Liver (tissue), 9 donors: Measurements from ENCODE around the gene BEST1. TPM values are rescaled to one million over a fixed set of nuclear protein-coding genes. Genes with fewer than 3 reads are reported as not detected.

Experiments
- DNase-seq: peaks from one replicate; pipeline ENCODE4 v3.0.0-alpha.2; 2017; ENCODE audit warnings: low spot score
- H3K27ac ChIP-seq, 2 donors: one replicate each; pipeline ENCODE4 v1.7.0; 2013; ENCODE audit warnings: inconsistent platforms in 2 of 2, low read length in 2 of 2, control low read depth in 1 of 2, low read depth in 1 of 2, mild to moderate bottlenecking in 1 of 2
- H3K27me3 ChIP-seq, 4 donors: one replicate each; pipeline versions ENCODE4 v1.6.1 to v1.7.0; 2013; ENCODE audit warnings: low read length in 3 of 4, inconsistent platforms in 1 of 4, mild to moderate bottlenecking in 1 of 4, moderate library complexity in 1 of 4; ENCODE audit not compliant: control insufficient read depth in 4 of 4, insufficient read depth in 4 of 4
- H3K36me3 ChIP-seq, 4 donors: one replicate each; pipeline versions ENCODE4 v1.6.1 to v1.7.0; 2013; ENCODE audit warnings: low read length in 3 of 4, mild to moderate bottlenecking in 3 of 4, low read depth in 1 of 4, moderate library complexity in 1 of 4; ENCODE audit not compliant: control insufficient read depth in 4 of 4, insufficient read depth in 3 of 4
- H3K4me1 ChIP-seq, 4 donors: one replicate each; pipeline versions ENCODE4 v1.6.1 to v1.7.0; 2013; ENCODE audit warnings: low read length in 3 of 4, mild to moderate bottlenecking in 3 of 4, moderate library complexity in 1 of 4; ENCODE audit not compliant: control insufficient read depth in 4 of 4, insufficient read depth in 4 of 4
- H3K4me3 ChIP-seq, 3 donors: one replicate each; pipeline versions ENCODE4 v1.6.1 to v1.7.0; 2013; ENCODE audit warnings: low read length in 3 of 3, control low read depth in 1 of 3, low read depth in 1 of 3, mild to moderate bottlenecking in 1 of 3
- H3K9ac ChIP-seq, 2 donors: one replicate each; pipeline ENCODE4 v1.7.0; 2013; ENCODE audit warnings: low read length in 2 of 2, mild to moderate bottlenecking in 2 of 2, moderate library complexity in 2 of 2, control low read depth in 1 of 2, low read depth in 1 of 2
- H3K9me3 ChIP-seq, 4 donors: one replicate each; pipeline versions ENCODE4 v1.6.1 to v1.7.0; 2013; ENCODE audit warnings: low read length in 3 of 4; ENCODE audit not compliant: control insufficient read depth in 4 of 4
- EGR1 ChIP-seq, 2 donors: IDR thresholded peaks; 2 replicates each; pipeline ENCODE4 v1.6.1; 2016 to 2018; ENCODE audit warnings: antibody characterized with exemption in 2 of 2, low read depth in 2 of 2
- FOXA1 ChIP-seq: IDR thresholded peaks from 2 replicates; pipeline ENCODE4 v1.6.1; 2016; ENCODE audit warnings: antibody characterized with exemption
- FOXA2 ChIP-seq: IDR thresholded peaks from 2 replicates; pipeline ENCODE4 v1.6.1; 2016; ENCODE audit warnings: antibody characterized with exemption
- GABPA ChIP-seq, 2 donors: IDR thresholded peaks in 1 of 2; conservative IDR thresholded peaks in 1 of 2; 2 replicates each; pipeline ENCODE4 v1.6.1; 2016; ENCODE audit warnings: antibody characterized with exemption in 2 of 2, mild to moderate bottlenecking in 1 of 2, moderate library complexity in 1 of 2
- HNF4A ChIP-seq, 2 donors: conservative IDR thresholded peaks; 2 replicates each; pipeline ENCODE4 v1.6.1; 2016; ENCODE audit warnings: antibody characterized with exemption in 2 of 2, mild to moderate bottlenecking in 2 of 2
- HNF4G ChIP-seq: IDR thresholded peaks from 2 replicates; pipeline ENCODE4 v1.6.1; 2016; ENCODE audit warnings: antibody characterized with exemption
- JUND ChIP-seq, 2 donors: IDR thresholded peaks; 2 replicates each; pipeline ENCODE4 v1.6.1; 2016; ENCODE audit warnings: antibody characterized with exemption in 2 of 2
- NR2F2 ChIP-seq: IDR thresholded peaks from 2 replicates; pipeline ENCODE4 v1.6.1; 2016; ENCODE audit warnings: antibody characterized with exemption
- RAD21 ChIP-seq, 2 donors: IDR thresholded peaks; 2 replicates each; pipeline ENCODE4 v1.6.1; 2016; ENCODE audit warnings: antibody characterized with exemption in 2 of 2, mild to moderate bottlenecking in 2 of 2
- RXRA ChIP-seq, 2 donors: IDR thresholded peaks; 2 replicates each; pipeline ENCODE4 v1.6.1; 2017 to 2018; ENCODE audit warnings: antibody characterized with exemption in 2 of 2, mild to moderate bottlenecking in 1 of 2
- SP1 ChIP-seq: IDR thresholded peaks from 2 replicates; pipeline ENCODE4 v1.6.1; 2018; ENCODE audit warnings: antibody characterized with exemption, mild to moderate bottlenecking
- TAF1 ChIP-seq: conservative IDR thresholded peaks from 2 replicates; pipeline ENCODE4 v1.6.1; 2016; ENCODE audit warnings: antibody characterized with exemption, mild to moderate bottlenecking
- YY1 ChIP-seq: IDR thresholded peaks from 2 replicates; pipeline ENCODE4 v1.6.1; 2016; ENCODE audit warnings: antibody characterized with exemption, mild to moderate bottlenecking
- WGBS: extraction: QIAGEN DNeasy Blood & Tissue Kit; methylation state at CpG from one replicate; pipeline ENCODE4 v1.1.7; 2013; 5-methylcytosine and 5-hydroxymethylcytosine counted together
- polyA plus RNA-seq, 2 donors: library from polyadenylated mRNA; stranded (reverse) in 1 of 2; unstranded in 1 of 2; fragments of 200-250 nt in 1 of 2; fragments of >200 nt in 1 of 2; fragmentation: Nextera tagmentation in 1 of 2; extraction: Ambion mirVana in 1 of 2; gene quantifications; one replicate each; pipeline versions ENCODE4 v1.2.1 to v1.2.3, GENCODE V29; 2013 to 2015
- total RNA-seq, 2 donors: library from RNA; depleted of rRNA; stranded (reverse); fragments of >200 nt; gene quantifications; one replicate each; pipeline ENCODE4 v1.2.3, GENCODE V29; 2014
- TF ChIP-seq, protein P1 (sequence below): IDR thresholded peaks from 2 replicates; pipeline ENCODE4 v1.6.1; 2016; ENCODE audit warnings: antibody characterized with exemption, mild to moderate bottlenecking
- TF ChIP-seq, protein P2 (sequence below): IDR thresholded peaks from 2 replicates; pipeline ENCODE4 v1.6.1; 2016; ENCODE audit warnings: antibody characterized with exemption
- TF ChIP-seq, protein P3 (sequence below): IDR thresholded peaks from 2 replicates; pipeline ENCODE4 v1.6.1; 2016; ENCODE audit warnings: antibody characterized with exemption
- TF ChIP-seq, protein P4 (sequence below): fragments of 150-350 bp; IDR thresholded peaks from 2 replicates; pipeline ENCODE4 v1.5.1; 2017; ENCODE audit warnings: improper control_type of control experiment, low read depth, low read length; ENCODE audit not compliant: missing input control
- TF ChIP-seq, protein P5 (sequence below): IDR thresholded peaks from 2 replicates; pipeline ENCODE4 v1.6.1; 2016; ENCODE audit warnings: antibody characterized with exemption
- donor health status: healthy.
- donor health status: healthy.
- donor health status: healthy.
- donor health status: healthy.
- donor health status: healthy.

Gene BEST1
- total and polyA plus RNA-seq, 4 donors: 0.22 to 1.6 (median 1.1) TPM

- TF ChIP-seq, protein P1, sequence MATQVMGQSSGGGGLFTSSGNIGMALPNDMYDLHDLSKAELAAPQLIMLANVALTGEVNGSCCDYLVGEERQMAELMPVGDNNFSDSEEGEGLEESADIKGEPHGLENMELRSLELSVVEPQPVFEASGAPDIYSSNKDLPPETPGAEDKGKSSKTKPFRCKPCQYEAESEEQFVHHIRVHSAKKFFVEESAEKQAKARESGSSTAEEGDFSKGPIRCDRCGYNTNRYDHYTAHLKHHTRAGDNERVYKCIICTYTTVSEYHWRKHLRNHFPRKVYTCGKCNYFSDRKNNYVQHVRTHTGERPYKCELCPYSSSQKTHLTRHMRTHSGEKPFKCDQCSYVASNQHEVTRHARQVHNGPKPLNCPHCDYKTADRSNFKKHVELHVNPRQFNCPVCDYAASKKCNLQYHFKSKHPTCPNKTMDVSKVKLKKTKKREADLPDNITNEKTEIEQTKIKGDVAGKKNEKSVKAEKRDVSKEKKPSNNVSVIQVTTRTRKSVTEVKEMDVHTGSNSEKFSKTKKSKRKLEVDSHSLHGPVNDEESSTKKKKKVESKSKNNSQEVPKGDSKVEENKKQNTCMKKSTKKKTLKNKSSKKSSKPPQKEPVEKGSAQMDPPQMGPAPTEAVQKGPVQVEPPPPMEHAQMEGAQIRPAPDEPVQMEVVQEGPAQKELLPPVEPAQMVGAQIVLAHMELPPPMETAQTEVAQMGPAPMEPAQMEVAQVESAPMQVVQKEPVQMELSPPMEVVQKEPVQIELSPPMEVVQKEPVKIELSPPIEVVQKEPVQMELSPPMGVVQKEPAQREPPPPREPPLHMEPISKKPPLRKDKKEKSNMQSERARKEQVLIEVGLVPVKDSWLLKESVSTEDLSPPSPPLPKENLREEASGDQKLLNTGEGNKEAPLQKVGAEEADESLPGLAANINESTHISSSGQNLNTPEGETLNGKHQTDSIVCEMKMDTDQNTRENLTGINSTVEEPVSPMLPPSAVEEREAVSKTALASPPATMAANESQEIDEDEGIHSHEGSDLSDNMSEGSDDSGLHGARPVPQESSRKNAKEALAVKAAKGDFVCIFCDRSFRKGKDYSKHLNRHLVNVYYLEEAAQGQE: no peak
- TF ChIP-seq HNF4A (conservative IDR thresholded peaks at IDR 0.05) (no peak), RXRA (IDR thresholded peaks at IDR 0.05) (no peak), SP1 (no peak), NR2F2 (no peak), JUND (IDR thresholded peaks at IDR 0.05) (no peak), TAF1 (no peak), FOXA1 (no peak), RAD21 (IDR thresholded peaks at IDR 0.05) (no peak), HNF4G (no peak), FOXA2 (no peak), YY1 (no peak), GABPA (IDR thresholded peaks at IDR 0.05 in 1 of 2, conservative IDR thresholded peaks at IDR 0.05 in 1 of 2) (no peak), EGR1 (IDR thresholded peaks at IDR 0.05; ENCODE audit: low read depth in 2 of 2) (no peak)
- TF ChIP-seq, protein P2, sequence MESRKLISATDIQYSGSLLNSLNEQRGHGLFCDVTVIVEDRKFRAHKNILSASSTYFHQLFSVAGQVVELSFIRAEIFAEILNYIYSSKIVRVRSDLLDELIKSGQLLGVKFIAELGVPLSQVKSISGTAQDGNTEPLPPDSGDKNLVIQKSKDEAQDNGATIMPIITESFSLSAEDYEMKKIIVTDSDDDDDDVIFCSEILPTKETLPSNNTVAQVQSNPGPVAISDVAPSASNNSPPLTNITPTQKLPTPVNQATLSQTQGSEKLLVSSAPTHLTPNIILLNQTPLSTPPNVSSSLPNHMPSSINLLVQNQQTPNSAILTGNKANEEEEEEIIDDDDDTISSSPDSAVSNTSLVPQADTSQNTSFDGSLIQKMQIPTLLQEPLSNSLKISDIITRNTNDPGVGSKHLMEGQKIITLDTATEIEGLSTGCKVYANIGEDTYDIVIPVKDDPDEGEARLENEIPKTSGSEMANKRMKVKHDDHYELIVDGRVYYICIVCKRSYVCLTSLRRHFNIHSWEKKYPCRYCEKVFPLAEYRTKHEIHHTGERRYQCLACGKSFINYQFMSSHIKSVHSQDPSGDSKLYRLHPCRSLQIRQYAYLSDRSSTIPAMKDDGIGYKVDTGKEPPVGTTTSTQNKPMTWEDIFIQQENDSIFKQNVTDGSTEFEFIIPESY: no peak
- TF ChIP-seq, protein P3, sequence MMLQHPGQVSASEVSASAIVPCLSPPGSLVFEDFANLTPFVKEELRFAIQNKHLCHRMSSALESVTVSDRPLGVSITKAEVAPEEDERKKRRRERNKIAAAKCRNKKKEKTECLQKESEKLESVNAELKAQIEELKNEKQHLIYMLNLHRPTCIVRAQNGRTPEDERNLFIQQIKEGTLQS: no peak
- TF ChIP-seq, protein P4, sequence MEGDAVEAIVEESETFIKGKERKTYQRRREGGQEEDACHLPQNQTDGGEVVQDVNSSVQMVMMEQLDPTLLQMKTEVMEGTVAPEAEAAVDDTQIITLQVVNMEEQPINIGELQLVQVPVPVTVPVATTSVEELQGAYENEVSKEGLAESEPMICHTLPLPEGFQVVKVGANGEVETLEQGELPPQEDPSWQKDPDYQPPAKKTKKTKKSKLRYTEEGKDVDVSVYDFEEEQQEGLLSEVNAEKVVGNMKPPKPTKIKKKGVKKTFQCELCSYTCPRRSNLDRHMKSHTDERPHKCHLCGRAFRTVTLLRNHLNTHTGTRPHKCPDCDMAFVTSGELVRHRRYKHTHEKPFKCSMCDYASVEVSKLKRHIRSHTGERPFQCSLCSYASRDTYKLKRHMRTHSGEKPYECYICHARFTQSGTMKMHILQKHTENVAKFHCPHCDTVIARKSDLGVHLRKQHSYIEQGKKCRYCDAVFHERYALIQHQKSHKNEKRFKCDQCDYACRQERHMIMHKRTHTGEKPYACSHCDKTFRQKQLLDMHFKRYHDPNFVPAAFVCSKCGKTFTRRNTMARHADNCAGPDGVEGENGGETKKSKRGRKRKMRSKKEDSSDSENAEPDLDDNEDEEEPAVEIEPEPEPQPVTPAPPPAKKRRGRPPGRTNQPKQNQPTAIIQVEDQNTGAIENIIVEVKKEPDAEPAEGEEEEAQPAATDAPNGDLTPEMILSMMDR: no peak
- TF ChIP-seq, protein P5, sequence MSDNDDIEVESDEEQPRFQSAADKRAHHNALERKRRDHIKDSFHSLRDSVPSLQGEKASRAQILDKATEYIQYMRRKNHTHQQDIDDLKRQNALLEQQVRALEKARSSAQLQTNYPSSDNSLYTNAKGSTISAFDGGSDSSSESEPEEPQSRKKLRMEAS: no peak
- no peaks in the 10 kb centered on the region for H3K9me3 ChIP-seq
- no peak overlapping the region for H3K4me3 ChIP-seq
- no peak overlapping the region for H3K9ac ChIP-seq
- no peak for DNase-seq
- no peaks in the 10 kb centered on the region for H3K36me3 ChIP-seq
- H3K27me3 ChIP-seq: no peaks in the 10 kb centered on the region
- H3K4me1 ChIP-seq: peaks cover 0 to 9% (median 4%) of the 10 kb centered on the region in 4 donors
- 69% methylated on average over 6 of the region's 6 CpGs for WGBS
- peak overlapping the region; percentile 47 to 69 for H3K27ac ChIP-seq
These were observed 26.1 kb upstream of the BEST1 start for GRCh38 chr11:61924064-61924455.
